ENCODE measurements around the gene TLR4.

- no peak for TF ChIP-seq EZH2 (IDR thresholded peaks at IDR 0.05; ENCODE audit: borderline replicate concordance, low read length)
- no peak for TF ChIP-seq CTCF (conservative IDR thresholded peaks at IDR 0.05 in 1 of 2, IDR thresholded peaks at IDR 0.05 in 1 of 2; ENCODE audit: extremely low read depth in 1 of 2, insufficient read depth in 1 of 2, low read depth in 1 of 2, low read length in 2 of 2)
Measured at GRCh38 chr9:117665601-117666385, 38.4 kb upstream of the TLR4 start.

Data from mammary epithelial cell (primary cell).